VCaP (cell line): ENCODE measurements around the gene NCOA1.

Experiments
- H3K27ac ChIP-seq: fragments of 450-650 bp; 2 replicates; pipeline ENCODE4 v1.5.1; 2017
- CTCF ChIP-seq: fragments of 450-650 bp; conservative IDR thresholded peaks from 2 replicates; pipeline ENCODE4 v1.5.1; 2017; ENCODE audit warnings: mild to moderate bottlenecking, moderate library complexity

Gene NCOA1

GRCh38 chr2:24617424-24617823 is 126.4 kb downstream of the NCOA1 start:
- no peak overlapping the region for H3K27ac ChIP-seq
- no peak for TF ChIP-seq CTCF

DNA sequence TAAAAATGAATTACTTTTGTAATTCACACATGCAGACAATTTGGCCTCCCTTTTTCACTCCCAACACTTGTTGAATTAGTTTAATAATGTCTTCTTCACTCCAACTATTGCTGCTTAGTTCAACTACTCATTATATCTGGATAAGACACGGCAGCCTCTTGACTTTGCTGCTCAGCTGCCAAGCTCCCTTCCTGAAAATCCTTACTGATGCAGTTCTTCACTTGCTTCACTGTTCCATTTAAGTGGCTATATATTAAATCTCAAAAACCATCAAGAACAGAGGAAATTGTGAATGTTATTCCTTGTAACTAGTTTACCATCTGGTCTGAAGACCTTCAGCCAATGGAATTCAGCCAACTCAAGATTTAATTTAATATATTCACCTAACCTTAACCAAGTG is 127.1 kb downstream of the NCOA1 start:
- no peak overlapping the region for H3K27ac ChIP-seq
- no peak for TF ChIP-seq CTCF

DNA sequence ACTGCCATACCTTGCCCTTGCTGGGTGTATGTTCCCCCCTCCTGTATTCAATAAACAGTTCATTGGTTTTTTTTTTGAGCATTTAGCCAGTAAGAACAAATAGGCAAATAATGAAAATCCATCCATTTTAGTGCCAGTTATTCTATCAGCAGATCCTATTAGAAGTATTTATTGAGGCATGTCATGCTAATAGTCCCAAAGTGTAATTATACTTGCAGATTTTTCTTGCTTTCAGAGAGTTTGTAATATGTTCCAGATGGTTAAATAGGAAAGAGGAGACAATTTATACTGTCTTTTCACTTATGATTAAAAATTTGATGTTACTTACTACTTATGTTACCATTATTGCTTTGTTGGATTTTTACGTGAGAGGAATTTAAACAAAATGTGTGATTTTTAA is 127.6 kb downstream of the NCOA1 start:
- no peak for TF ChIP-seq CTCF
- no peak overlapping the region for H3K27ac ChIP-seq

- no peak overlapping the region for H3K27ac ChIP-seq
- TF ChIP-seq CTCF, result no peak
These were observed 129.9 kb downstream of the NCOA1 start for GRCh38 chr2:24620936-24621335.

DNA sequence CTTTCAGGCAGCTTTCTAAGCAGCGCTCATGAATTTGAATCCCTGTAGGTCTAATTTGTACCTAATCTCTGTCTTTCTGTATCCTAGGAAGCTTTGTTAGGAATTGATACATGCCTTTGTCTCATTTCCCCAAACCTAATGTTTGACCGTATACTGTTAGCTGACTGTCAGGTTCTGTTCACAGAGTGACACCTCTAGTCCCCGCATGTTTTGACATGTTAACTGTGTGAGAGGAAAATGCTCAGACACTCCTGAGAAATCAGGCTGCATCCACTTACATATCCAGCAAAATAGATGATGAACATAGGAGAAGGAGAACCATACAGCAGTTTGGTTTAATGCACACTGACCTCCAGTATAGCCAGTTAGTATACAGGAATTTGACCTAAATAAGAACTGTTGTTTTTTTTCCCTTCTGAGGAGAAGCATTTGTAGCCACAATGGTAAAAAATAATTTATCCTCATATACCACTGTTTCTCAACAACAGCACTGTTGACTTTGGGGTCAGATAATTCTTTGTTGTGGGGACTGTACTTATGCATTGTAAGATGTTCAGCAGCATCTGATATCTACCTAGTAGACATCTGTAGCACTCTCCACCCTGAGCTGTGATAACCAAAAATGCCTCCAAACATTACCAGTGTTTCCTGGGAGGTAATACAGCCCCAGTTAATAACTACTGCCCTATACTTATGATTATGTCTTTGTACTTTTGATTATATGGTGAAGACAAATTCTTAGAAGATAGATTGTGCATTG is 130.9 kb downstream of the NCOA1 start:
- no peak for TF ChIP-seq CTCF
- H3K27ac ChIP-seq, result no peak overlapping the region

DNA sequence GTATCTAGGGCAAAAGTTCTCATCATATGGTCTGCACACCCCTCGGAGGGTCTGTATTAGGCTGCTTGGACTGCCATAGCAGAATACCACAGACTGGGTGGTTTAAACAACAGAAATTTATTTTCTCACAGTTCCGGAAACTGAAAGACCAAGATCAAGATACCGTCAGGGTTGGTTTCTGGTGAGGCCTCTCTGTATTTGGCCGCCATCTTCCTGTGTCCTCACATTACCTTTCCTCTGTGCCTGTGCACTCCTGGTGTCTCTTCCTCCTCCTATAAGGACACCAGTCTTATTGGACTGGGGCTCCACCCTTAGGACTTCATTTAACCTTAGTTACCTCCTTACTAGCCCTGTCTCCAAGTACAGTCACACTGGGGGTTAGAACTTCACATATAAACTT is 132.5 kb downstream of the NCOA1 start:
- no peak overlapping the region for H3K27ac ChIP-seq
- no peak for TF ChIP-seq CTCF

- no peak overlapping the region for H3K27ac ChIP-seq
- TF ChIP-seq CTCF, result no peak
These were observed 134.7 kb downstream of the NCOA1 start for GRCh38 chr2:24625728-24626127.
